GM12878 (cell line): Measurements from ENCODE around the gene FLNC. TPM values are rescaled to one million over a fixed set of nuclear protein-coding genes. Genes with fewer than 3 reads are reported as not detected.

Source experiments
- ATAC-seq: fragments of 200-7000 bp; cut with Tn5 transposase; 3 replicates; pipeline ENCODE4 v1.9.1; 2020; ENCODE audit warnings: mild to moderate bottlenecking, moderate library complexity
- BruUV-seq: library from RNA; stranded (reverse); fragments of 400-500 nt; replicated peaks from 2 replicates; lab custom pipeline; 2021; lab: Mats Ljungman, UMichigan
- CTCF ChIA-PET: fragments of 300-600 bp; sonication (Branson Sonifier 250); formaldehyde crosslinking; extraction: SDS; loops from one replicate; lab custom pipeline; 2021; ENCODE audit warnings: inconsistent platforms; lab: Yijun Ruan, JAX
- POLR2A ChIA-PET: fragments of 350-600 bp; formaldehyde crosslinking; extraction: SDS; loops from one replicate; lab custom pipeline; 2021; ENCODE audit warnings: inconsistent platforms; lab: Charles Lee
- RAD21 ChIA-PET: fragments of 300-600 bp; sonication (Branson Sonifier 250); formaldehyde crosslinking; loops from one replicate; lab custom pipeline; 2023; ENCODE audit warnings: antibody characterized with exemption; ENCODE audit not compliant: unreplicated experiment; lab: Charles Lee
- SMC1A ChIA-PET: fragments of 300-600 bp; sonication (Branson Sonifier 250); formaldehyde crosslinking; loops from one replicate; lab custom pipeline; 2023; ENCODE audit not compliant: unreplicated experiment, uncharacterized antibody; lab: Charles Lee
- DNase-seq: peaks from one replicate; pipeline ENCODE4 v3.0.0-alpha.2; 2011; ENCODE audit warnings: low read depth, low spot score
- FAIRE-seq: peaks from 3 replicates; lab custom pipeline; 2011; peaks lifted over from hg19 to GRCh38; lab: Jason Lieb, UNC
- H2AFZ ChIP-seq: 2 replicates; pipeline ENCODE4 v1.6.0; 2011; ENCODE audit warnings: low read depth, low read length, control low read depth; ENCODE audit not compliant: control insufficient read depth
- H3K27ac ChIP-seq: 2 replicates; pipeline ENCODE4 v1.5.1; 2011; ENCODE audit warnings: control low read depth; ENCODE audit not compliant: control insufficient read depth, insufficient read depth
- H3K27me3 ChIP-seq, 2 experiments: replicated peaks in 1 of 2; 2 replicates each; pipeline versions ENCODE4 v1.6.0 to v1.6.1; 2011; ENCODE audit warnings: low read length in 1 of 2; ENCODE audit not compliant: control insufficient read depth in 2 of 2, insufficient read depth in 2 of 2
- H3K36me3 ChIP-seq, 2 experiments: 2 replicates each; pipeline ENCODE4 v1.5.1; 2011; ENCODE audit warnings: low read length in 1 of 2; ENCODE audit not compliant: control insufficient read depth in 2 of 2, insufficient read depth in 2 of 2
- H3K4me1 ChIP-seq: 2 replicates; pipeline ENCODE4 v1.6.1; 2011; ENCODE audit warnings: mild to moderate bottlenecking, low read length, moderate library complexity, mixed read lengths; ENCODE audit not compliant: control insufficient read depth, insufficient read depth
- H3K4me2 ChIP-seq: 2 replicates; pipeline ENCODE4 v1.6.0; 2011; ENCODE audit warnings: control low read depth; ENCODE audit not compliant: control insufficient read depth, insufficient read depth
- H3K4me3 ChIP-seq: fragments of 200-600 bp; sonication (generic); 2 replicates; pipeline ENCODE4 v1.5.1; 2016
- H3K79me2 ChIP-seq: 2 replicates; pipeline ENCODE4 v1.6.0; 2011; ENCODE audit warnings: low read length; ENCODE audit not compliant: control insufficient read depth, insufficient read depth
- H3K9ac ChIP-seq: 2 replicates; pipeline ENCODE4 v1.8.0; 2011; ENCODE audit warnings: low read length, control low read depth, mixed read lengths; ENCODE audit not compliant: control insufficient read depth, insufficient read depth
- H3K9me3 ChIP-seq: replicated peaks from 3 replicates; pipeline ENCODE4 v1.5.1; 2011; ENCODE audit warnings: mild to moderate bottlenecking, low read length; ENCODE audit not compliant: control insufficient read depth, insufficient read depth
- H4K20me1 ChIP-seq: 2 replicates; pipeline ENCODE4 v1.6.0; 2011; ENCODE audit not compliant: control insufficient read depth, insufficient read depth
- ASH2L ChIP-seq: fragments of 300-600, 200-600 bp; sonication (generic); IDR thresholded peaks from 2 replicates; pipeline ENCODE4 v1.6.1; 2017; ENCODE audit warnings: low read depth, mild to moderate bottlenecking, borderline replicate concordance
- BMI1 ChIP-seq: fragments of 450-650 bp; IDR thresholded peaks from 2 replicates; pipeline ENCODE4 v1.6.1; 2016; ENCODE audit warnings: mild to moderate bottlenecking, moderate library complexity, borderline replicate concordance
- CHD1 ChIP-seq: IDR thresholded peaks from 2 replicates; pipeline ENCODE4 v1.6.1; 2012; ENCODE audit warnings: low read depth, low read length, improper control_type of control experiment
- CTCF ChIP-seq, 3 experiments: IDR thresholded peaks in 2 of 3; conservative IDR thresholded peaks in 1 of 3; 2 replicates each; pipeline ENCODE4 v1.5.1; 2011; ENCODE audit warnings: low read depth in 3 of 3, low read length in 3 of 3, mild to moderate bottlenecking in 3 of 3, control low read depth in 2 of 3, moderate library complexity in 2 of 3, inconsistent platforms in 1 of 3, mixed read lengths in 1 of 3; ENCODE audit not compliant: control insufficient read depth in 2 of 3, insufficient read depth in 1 of 3; ENCODE audit errors: extremely low read depth in 1 of 3
- EZH2 ChIP-seq: IDR thresholded peaks from 2 replicates; pipeline ENCODE4 v1.6.1; 2012; ENCODE audit warnings: low read depth, mild to moderate bottlenecking, control low read depth, inconsistent platforms, low read length, borderline replicate concordance; ENCODE audit not compliant: control insufficient read depth
- GATAD2B ChIP-seq: fragments of 450-650 bp; conservative IDR thresholded peaks from 2 replicates; pipeline ENCODE4 v1.6.1; 2017; ENCODE audit warnings: low read depth, mild to moderate bottlenecking, moderate library complexity
- HSF1 ChIP-seq: fragments of 150-350 bp; IDR thresholded peaks from 2 replicates; pipeline ENCODE4 v1.6.1; 2014; ENCODE audit warnings: mild to moderate bottlenecking, low read depth, low read length
- IRF5 ChIP-seq: fragments of 450-650 bp; IDR thresholded peaks from 2 replicates; pipeline ENCODE4 v1.6.1; 2017; ENCODE audit warnings: borderline replicate concordance
- MLLT1 ChIP-seq: fragments of 450-650 bp; IDR thresholded peaks from 2 replicates; pipeline ENCODE4 v1.6.1; 2016; ENCODE audit warnings: mild to moderate bottlenecking
- MTA3 ChIP-seq: IDR thresholded peaks from 2 replicates; pipeline ENCODE4 v1.6.1; 2012; ENCODE audit warnings: low read length, inconsistent platforms, borderline replicate concordance
- NFIC ChIP-seq: IDR thresholded peaks from 2 replicates; pipeline ENCODE4 v1.6.1; 2012; ENCODE audit warnings: low read depth, mild to moderate bottlenecking, inconsistent platforms, low read length, moderate library complexity
- SIX5 ChIP-seq: IDR thresholded peaks from 2 replicates; pipeline ENCODE4 v1.6.1; 2011; ENCODE audit warnings: mild to moderate bottlenecking, low read depth, low read length, moderate library complexity; ENCODE audit not compliant: severe bottlenecking
- SMARCA5 ChIP-seq: fragments of 450-650 bp; IDR thresholded peaks from 2 replicates; pipeline ENCODE4 v1.6.1; 2017; ENCODE audit warnings: mild to moderate bottlenecking
- SREBF2 ChIP-seq: IDR thresholded peaks from 2 replicates; pipeline ENCODE4 v1.6.1; 2012; ENCODE audit warnings: mild to moderate bottlenecking, low read length
- TAF1 ChIP-seq: IDR thresholded peaks from 2 replicates; pipeline ENCODE4 v1.6.1; 2011; ENCODE audit warnings: mild to moderate bottlenecking, low read depth, low read length, borderline replicate concordance
- TCF7 ChIP-seq: IDR thresholded peaks from 2 replicates; pipeline ENCODE4 v1.6.1; 2014; ENCODE audit warnings: antibody characterized with exemption, borderline replicate concordance
- ZNF274 ChIP-seq: IDR thresholded peaks from one replicate; pipeline ENCODE4 v1.8.0; 2011; ENCODE audit not compliant: insufficient read length, insufficient read depth
- WGBS: methylation state at CpG from one replicate; pipeline ENCODE4 v1.1.6; 2016; ENCODE audit warnings: low lambda C conversion rate; ENCODE audit not compliant: insufficient replicate concordance, insufficient coverage; ENCODE audit errors: missing lambda C conversion rate; 5-methylcytosine and 5-hydroxymethylcytosine counted together
- in situ Hi-C: fragments of 300-500 bp; cut with MboI; formaldehyde crosslinking; loops from 9 replicates; pipeline ENCODE4 v1.14.3; 2018; ENCODE audit warnings: mixed read lengths
- intact Hi-C: fragments of 100-400 bp; cut with micrococcal nuclease; formaldehyde crosslinking; loops from one replicate; pipeline ENCODE4 v1.14.2; 2022; ENCODE audit not compliant: unreplicated experiment
- polyA plus RNA-seq, 11 experiments: library from polyadenylated mRNA; depleted of rRNA in 4 of 11; unstranded in 6 of 11; stranded (reverse) in 5 of 11; fragments of >200 nt; fragmentation: Nextera tagmentation in 4 of 11; fragmentation: Illumina TruSeq in 1 of 11; extraction: Ambion mirVana in 4 of 11; extraction: Trizol in 1 of 11; gene quantifications; 1 replicate in 1 of 11; 2 replicates in 10 of 11; pipeline versions ENCODE4 v1.2.1 to v1.2.3, GENCODE V29; 2011 to 2016; ENCODE audit warnings: inconsistent platforms in 2 of 11, missing spikeins in 2 of 11, low read depth in 1 of 11
- total RNA-seq, 4 experiments: library from RNA; depleted of rRNA in 3 of 4; stranded (reverse); fragments of >200 nt in 3 of 4; fragmentation: Illumina TruSeq in 1 of 4; extraction: Trizol in 1 of 4; gene quantifications; 2 replicates each; pipeline versions ENCODE4 v1.2.1 to v1.2.3, GENCODE V29; 2013 to 2021

FLNC gene
- total and polyA plus RNA-seq, 10 of the 15 experiments (the other 5 are each of a cell fraction or from before 2014, with no cell fraction given): 0.01 to 0.21 (median 0.06) TPM; not detected in 3

GRCh38 chr7:128903621-128904361 is 73.6 kb downstream of the FLNC start:
- H3K27ac ChIP-seq: no peak overlapping the region
- H3K4me3 ChIP-seq: no peak overlapping the region
- no peaks in the 10 kb centered on the region for H3K79me2 ChIP-seq
- no peaks in the 10 kb centered on the region; the same call in 2 of the 3 replicates for H3K9me3 ChIP-seq
- ChIA-PET SMC1A (interaction anchor here (0.8 to 2.1 kb wide), 4 partner anchors 43 to 187 kb away, joined by 3 to 20 read pairs (median 4); partner anchors contain the start of gene TNPO3), POLR2A (interaction anchor here (0.6 to 1.1 kb wide), 5 partner anchors 39 to 1015 kb away, joined by 3 to 7 read pairs (median 3); no protein-coding TSS in a partner anchor), CTCF (interaction anchor here (0.7 to 6.2 kb wide), 16 partner anchors 11 to 308 kb away, joined by 3 to 44 read pairs (median 6); partner anchors contain the start of gene TNPO3), RAD21 (interaction anchor here (1.0 to 2.1 kb wide), 4 partner anchors 48 to 190 kb away, joined by 3 to 11 read pairs (median 3); no protein-coding TSS in a partner anchor)
- 54% methylated on average over 13 of the region's 14 CpGs for WGBS
- no peak overlapping the region for H2AFZ ChIP-seq
- H3K27me3 ChIP-seq: no peaks in the 10 kb centered on the region
- H3K4me1 ChIP-seq: peaks cover 7% of the 10 kb centered on the region
- H3K9ac ChIP-seq: no peak overlapping the region
- H3K4me2 ChIP-seq: no peak overlapping the region
- intact Hi-C loops (loop anchor here (1.0 to 2.0 kb wide), 3 partner anchors 37 to 307 kb away; no protein-coding TSS in a partner anchor), in situ Hi-C loops (no loop called here)
- FAIRE-seq: no peak
- no TSS peak for BruUV-seq
- no peaks in the 10 kb centered on the region for H3K36me3 ChIP-seq
- no peak for ATAC-seq
- no peaks in the 10 kb centered on the region for H4K20me1 ChIP-seq
- no peak for DNase-seq
- TF ChIP-seq EZH2 (no peak), CTCF (IDR thresholded peaks at IDR 0.05 in 2 of 3, conservative IDR thresholded peaks at IDR 0.05 in 1 of 3; ENCODE audit: control insufficient read depth in 2 of 3, extremely low read depth in 1 of 3, insufficient read depth in 1 of 3, low read depth in 3 of 3, low read length in 3 of 3) (no peak), MTA3 (no peak), IRF5 (no peak), HSF1 (no peak), TCF7 (no peak), SIX5 (no peak), GATAD2B (no peak), BMI1 (no peak), SMARCA5 (no peak), TAF1 (no peak), NFIC (no peak), CHD1 (no peak), SREBF2 (no peak), ASH2L (no peak), MLLT1 (no peak), ZNF274 (no peak)
